ENCODE measurements around the gene SLC22A5.
"Not testable (repeated sequence)": the region's sequence is repeated elsewhere in the genome, so short reads cannot be mapped to it uniquely, and the experiment has no call there.

DNA sequence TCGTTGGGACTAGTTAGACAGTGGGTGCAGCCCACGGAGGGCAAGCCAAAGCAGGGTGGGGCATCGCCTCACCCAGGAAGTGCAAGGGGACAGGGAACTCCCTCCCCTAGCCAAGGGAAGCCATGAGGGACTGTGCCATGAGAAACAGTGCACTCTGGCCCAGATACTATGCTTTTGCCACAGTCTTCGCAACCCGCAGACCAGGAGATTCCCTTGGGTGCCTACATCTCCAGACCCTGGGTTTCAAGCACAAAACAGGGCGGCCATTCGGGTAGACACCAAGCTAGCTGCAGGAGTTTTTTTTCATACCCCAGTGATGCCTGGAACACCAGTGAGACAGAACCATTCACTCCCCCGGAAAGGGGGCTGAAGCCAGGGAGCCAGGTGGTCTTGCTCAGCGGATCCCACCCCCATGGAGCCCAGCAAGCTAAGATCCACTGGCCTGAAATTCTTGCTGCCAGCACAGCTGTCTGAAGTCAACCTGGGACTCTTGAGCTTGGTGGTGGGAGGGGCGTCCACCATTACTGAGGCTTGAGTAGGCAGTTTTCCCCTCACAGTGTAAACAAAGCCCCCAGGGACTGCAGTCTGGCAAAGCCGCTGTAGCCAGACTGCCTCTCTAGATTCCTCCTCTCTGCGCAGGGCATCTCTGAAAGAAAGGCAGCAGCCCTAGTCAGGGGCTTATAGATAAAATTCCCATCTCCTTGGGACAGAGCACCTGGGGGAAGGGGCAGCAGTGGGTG lies 28.6 kb downstream of the SLC22A5 start:
- TF ChIP-seq EZH2 (IDR thresholded peaks at IDR 0.05); POLR2AphosphoS5 (IDR thresholded peaks at IDR 0.05; ENCODE audit: borderline replicate concordance, low read depth, low read length); FOXP2 (optimal IDR thresholded peaks at IDR 0.05; ENCODE audit: control extremely low read depth, extremely low read length, insufficient read depth): not testable (repeated sequence)

All from SK-N-MC (cell line).